Stomach (tissue), 4 donors: ENCODE data around the gene ATP5F1B.

Experiments
- POLR2A ChIP-seq, 4 donors: fragments of 450-650 bp; IDR thresholded peaks; one replicate each; pipeline ENCODE4 v1.6.1; 2016; ENCODE audit warnings: antibody characterized with exemption in 4 of 4, control low read depth in 2 of 4, mild to moderate bottlenecking in 1 of 4, moderate library complexity in 1 of 4
- TF ChIP-seq, protein P1 (sequence below), 7 experiments: fragments of 450-650 bp in 4 of 7; fragments of 200-600 bp in 3 of 7; sonication (generic) in 3 of 7; IDR thresholded peaks; one replicate each; pipeline ENCODE4 v1.5.1; 2016 to 2019; ENCODE audit warnings: antibody characterized with exemption in 7 of 7, control low read depth in 2 of 7, mild to moderate bottlenecking in 1 of 7

GRCh38 chr12:56633468-56634241, 12.1 kb downstream of the ATP5F1B start:
- TF ChIP-seq, protein P1, sequence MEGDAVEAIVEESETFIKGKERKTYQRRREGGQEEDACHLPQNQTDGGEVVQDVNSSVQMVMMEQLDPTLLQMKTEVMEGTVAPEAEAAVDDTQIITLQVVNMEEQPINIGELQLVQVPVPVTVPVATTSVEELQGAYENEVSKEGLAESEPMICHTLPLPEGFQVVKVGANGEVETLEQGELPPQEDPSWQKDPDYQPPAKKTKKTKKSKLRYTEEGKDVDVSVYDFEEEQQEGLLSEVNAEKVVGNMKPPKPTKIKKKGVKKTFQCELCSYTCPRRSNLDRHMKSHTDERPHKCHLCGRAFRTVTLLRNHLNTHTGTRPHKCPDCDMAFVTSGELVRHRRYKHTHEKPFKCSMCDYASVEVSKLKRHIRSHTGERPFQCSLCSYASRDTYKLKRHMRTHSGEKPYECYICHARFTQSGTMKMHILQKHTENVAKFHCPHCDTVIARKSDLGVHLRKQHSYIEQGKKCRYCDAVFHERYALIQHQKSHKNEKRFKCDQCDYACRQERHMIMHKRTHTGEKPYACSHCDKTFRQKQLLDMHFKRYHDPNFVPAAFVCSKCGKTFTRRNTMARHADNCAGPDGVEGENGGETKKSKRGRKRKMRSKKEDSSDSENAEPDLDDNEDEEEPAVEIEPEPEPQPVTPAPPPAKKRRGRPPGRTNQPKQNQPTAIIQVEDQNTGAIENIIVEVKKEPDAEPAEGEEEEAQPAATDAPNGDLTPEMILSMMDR (IDR thresholded peaks at IDR 0.05) = no peak
- no peak for TF ChIP-seq POLR2A (IDR thresholded peaks at IDR 0.05)
